ENCODE results near the gene GUK1. TPM values are rescaled to one million over a fixed set of nuclear protein-coding genes. Genes with fewer than 3 reads are reported as not detected.
A peak's percentile ranks its signal among the peaks of the same experiment; 100 is the strongest.

Gene GUK1
- total RNA-seq, 4 donors from 2014 or later: 384 to 510 (median 421) TPM

GRCh38 chr1:228163776-228164519 lies 23.9 kb downstream of the GUK1 start:
- TF ChIP-seq POLR2A (IDR thresholded peaks at IDR 0.05): no peak
- TF ChIP-seq POLR2AphosphoS5 (IDR thresholded peaks at IDR 0.05): no peak
- TF ChIP-seq CTCF (IDR thresholded peaks at IDR 0.05): no peak
- TF ChIP-seq EP300 (IDR thresholded peaks at IDR 0.05): no peak
- Histone ChIP-seq H3K4me1 (peaks cover 71% of the 10 kb centered on the region), H3K36me3 (no peaks in the 10 kb centered on the region), H3K4me3 (no peak overlapping the region), H3K27me3 (no peaks in the 10 kb centered on the region), H3K27ac (peak overlapping the region; percentile 100), H3K9me3 (no peaks in the 10 kb centered on the region)
- WGBS: 87% methylated on average over 10 of the region's 10 CpGs
- DNase-seq (ENCODE audit: low spot score in 2 of 2): peak in 1 of 2 donors; percentile 65

- Histone ChIP-seq H3K9me3 (no peaks in the 10 kb centered on the region), H3K4me3 (peak overlapping the region; percentile 82), H3K27me3 (no peaks in the 10 kb centered on the region), H3K27ac (peak overlapping the region; percentile 100), H3K36me3 (no peaks in the 10 kb centered on the region), H3K4me1 (peaks cover 66% of the 10 kb centered on the region)
- 55% methylated on average over 20 of the region's 20 CpGs for WGBS
- TF ChIP-seq POLR2A (IDR thresholded peaks at IDR 0.05): no peak
- TF ChIP-seq CTCF (IDR thresholded peaks at IDR 0.05): no peak
- TF ChIP-seq POLR2AphosphoS5 (IDR thresholded peaks at IDR 0.05): peak in 1 of 3 donors; percentile 20
- peak in 1 of 2 donors; percentile 67 for DNase-seq (ENCODE audit: low spot score in 2 of 2)
Observed at GRCh38 chr1:228164561-228165371, 24.7 kb downstream of the GUK1 start.

GRCh38 chr1:228165372-228166169 lies 25.5 kb downstream of the GUK1 start, which contains the start of gene IBA57:
Gene IBA57, plus strand, starts transcription at chr1:228165804. Its CDS starts 13 bp downstream, at chr1:228165817.
- no peaks in the 10 kb centered on the region for H3K9me3 ChIP-seq
- under 1% methylated on average over 37 of the region's 93 CpGs for WGBS
- H3K27me3 ChIP-seq: no peaks in the 10 kb centered on the region
- H3K4me3 ChIP-seq: peak within 1 kb of the TSS; percentile 82
- peaks cover 57% of the 10 kb centered on the region for H3K4me1 ChIP-seq
- peak within 1 kb of the TSS; percentile 100 for H3K27ac ChIP-seq
- TF ChIP-seq POLR2A (IDR thresholded peaks at IDR 0.05) (peak; percentile 87 to 91), POLR2AphosphoS5 (IDR thresholded peaks at IDR 0.05) (peak; percentile 7 to 78 (median 68)), CTCF (IDR thresholded peaks at IDR 0.05) (peak; percentile 89 to 99), EP300 (IDR thresholded peaks at IDR 0.05) (peak; percentile 92)
- DNase-seq (ENCODE audit: low spot score in 2 of 2): peak; percentile 99 to 100
- no peaks in the 10 kb centered on the region for H3K36me3 ChIP-seq

- H3K36me3 ChIP-seq: no peaks in the 10 kb centered on the region
- H3K9me3 ChIP-seq: no peaks in the 10 kb centered on the region
- peak overlapping the region; percentile 82 for H3K4me3 ChIP-seq
- WGBS: 27% methylated on average over 19 of the region's 26 CpGs
- H3K27ac ChIP-seq: peak overlapping the region; percentile 100
- peaks cover 51% of the 10 kb centered on the region for H3K4me1 ChIP-seq
- DNase-seq (ENCODE audit: low spot score in 2 of 2): peak in 1 of 2 donors; percentile 91
- TF ChIP-seq POLR2A (IDR thresholded peaks at IDR 0.05): peak in 1 of 2 donors; percentile 16
- peak in 1 of 2 donors; percentile 22 for TF ChIP-seq CTCF (IDR thresholded peaks at IDR 0.05)
- TF ChIP-seq EP300 (IDR thresholded peaks at IDR 0.05): no peak
- no peak for TF ChIP-seq POLR2AphosphoS5 (IDR thresholded peaks at IDR 0.05)
- H3K27me3 ChIP-seq: no peaks in the 10 kb centered on the region
Observed at GRCh38 chr1:228166170-228166936, 26.3 kb downstream of the GUK1 start.

Measured in suprapubic skin (tissue), 4 donors.